Neural progenitor cell (in vitro differentiated cells): Measurements from ENCODE around the gene ZNF782. TPM values are rescaled to one million over a fixed set of nuclear protein-coding genes. Genes with fewer than 3 reads are reported as not detected.

Experiments used
- DNase-seq: peaks from one replicate; pipeline ENCODE4 v3.0.0-alpha.2; 2016; ENCODE audit warnings: low spot score
- H2AFZ ChIP-seq: fragments of 200-600 bp; sonication (generic); replicated peaks from 2 replicates; pipeline ENCODE4 v1.6.1; 2016; ENCODE audit warnings: antibody characterized with exemption
- H3F3A ChIP-seq: fragments of 200-600 bp; sonication (generic); 2 replicates; pipeline ENCODE4 v1.6.1; 2016; ENCODE audit warnings: antibody characterized with exemption, low read depth
- H3K27ac ChIP-seq: fragments of 200-600 bp; sonication (generic); 2 replicates; pipeline ENCODE4 v1.5.1; 2016; ENCODE audit warnings: mild to moderate bottlenecking
- H3K27me3 ChIP-seq: fragments of 200-600 bp; sonication (generic); 2 replicates; pipeline ENCODE4 v1.6.1; 2016; ENCODE audit warnings: mild to moderate bottlenecking, moderate library complexity
- H3K36me3 ChIP-seq: fragments of 200-600 bp; sonication (generic); 2 replicates; pipeline ENCODE4 v1.5.1; 2016
- H3K4me1 ChIP-seq: fragments of 200-600 bp; sonication (generic); 2 replicates; pipeline ENCODE4 v1.6.1; 2016; ENCODE audit warnings: mixed run types
- H3K4me2 ChIP-seq: fragments of 200-600 bp; sonication (generic); 2 replicates; pipeline ENCODE4 v1.6.1; 2016
- H3K4me3 ChIP-seq: fragments of 200-600 bp; sonication (generic); 2 replicates; pipeline ENCODE4 v1.5.1; 2016
- H3K79me2 ChIP-seq: fragments of 200-600 bp; sonication (generic); 2 replicates; pipeline ENCODE4 v1.6.1; 2016; ENCODE audit warnings: low read depth
- H3K9ac ChIP-seq: fragments of 200-600 bp; sonication (generic); 2 replicates; pipeline ENCODE4 v1.6.1; 2016
- H3K9me3 ChIP-seq: fragments of 200-600 bp; sonication (generic); 2 replicates; pipeline ENCODE4 v1.5.1; 2016; ENCODE audit warnings: low read depth
- H4K20me1 ChIP-seq: fragments of 200-600 bp; sonication (generic); 2 replicates; pipeline ENCODE4 v1.6.1; 2016; ENCODE audit warnings: low read depth
- H3K27ac Mint-ChIP-seq: 3 replicates; pipeline ENCODE4 v1.8.0; 2021; ENCODE audit warnings: mixed read lengths
- H3K27me3 Mint-ChIP-seq: 2 replicates; pipeline ENCODE4 v1.8.0; 2022; ENCODE audit warnings: low read depth, mild to moderate bottlenecking, inconsistent platforms, moderate library complexity, mixed read lengths; ENCODE audit not compliant: insufficient read depth
- H3K36me3 Mint-ChIP-seq: 3 replicates; pipeline ENCODE4 v1.8.0; 2021; ENCODE audit warnings: mixed read lengths
- H3K4me1 Mint-ChIP-seq: 3 replicates; pipeline ENCODE4 v1.8.0; 2021; ENCODE audit warnings: mixed read lengths
- H3K4me3 Mint-ChIP-seq: 3 replicates; pipeline ENCODE4 v1.8.0; 2021; ENCODE audit warnings: mild to moderate bottlenecking, moderate library complexity, mixed read lengths
- H3K9me3 Mint-ChIP-seq: 3 replicates; pipeline ENCODE4 v1.8.0; 2020; ENCODE audit warnings: mixed read lengths
- EZH2 ChIP-seq: fragments of 200-600 bp; sonication (generic); IDR thresholded peaks from 2 replicates; pipeline ENCODE4 v1.6.1; 2017; ENCODE audit warnings: antibody characterized with exemption, mild to moderate bottlenecking, moderate library complexity
- EZH2phosphoT487 ChIP-seq: fragments of 200-600 bp; sonication (generic); IDR thresholded peaks from 2 replicates; pipeline ENCODE4 v1.6.1; 2017; ENCODE audit warnings: antibody characterized with exemption
- total RNA-seq: library from RNA; depleted of rRNA; stranded (reverse); fragments of >200 nt; gene quantifications from 2 replicates; pipeline ENCODE4 v1.2.3, GENCODE V29; 2015; ENCODE audit warnings: low replicate concordance
- TF ChIP-seq, protein P1 (sequence below): fragments of 200-600 bp; sonication (generic); IDR thresholded peaks from 2 replicates; pipeline ENCODE4 v1.5.1; 2017; ENCODE audit warnings: antibody characterized with exemption, mild to moderate bottlenecking

ZNF782 gene
- total RNA-seq, 1 donor from 2014 or later, result 7.8 TPM

GRCh38 chr9:96885424-96885823, 31.1 kb upstream of the ZNF782 start:
- no peak for TF ChIP-seq EZH2phosphoT487
- TF ChIP-seq, protein P1, sequence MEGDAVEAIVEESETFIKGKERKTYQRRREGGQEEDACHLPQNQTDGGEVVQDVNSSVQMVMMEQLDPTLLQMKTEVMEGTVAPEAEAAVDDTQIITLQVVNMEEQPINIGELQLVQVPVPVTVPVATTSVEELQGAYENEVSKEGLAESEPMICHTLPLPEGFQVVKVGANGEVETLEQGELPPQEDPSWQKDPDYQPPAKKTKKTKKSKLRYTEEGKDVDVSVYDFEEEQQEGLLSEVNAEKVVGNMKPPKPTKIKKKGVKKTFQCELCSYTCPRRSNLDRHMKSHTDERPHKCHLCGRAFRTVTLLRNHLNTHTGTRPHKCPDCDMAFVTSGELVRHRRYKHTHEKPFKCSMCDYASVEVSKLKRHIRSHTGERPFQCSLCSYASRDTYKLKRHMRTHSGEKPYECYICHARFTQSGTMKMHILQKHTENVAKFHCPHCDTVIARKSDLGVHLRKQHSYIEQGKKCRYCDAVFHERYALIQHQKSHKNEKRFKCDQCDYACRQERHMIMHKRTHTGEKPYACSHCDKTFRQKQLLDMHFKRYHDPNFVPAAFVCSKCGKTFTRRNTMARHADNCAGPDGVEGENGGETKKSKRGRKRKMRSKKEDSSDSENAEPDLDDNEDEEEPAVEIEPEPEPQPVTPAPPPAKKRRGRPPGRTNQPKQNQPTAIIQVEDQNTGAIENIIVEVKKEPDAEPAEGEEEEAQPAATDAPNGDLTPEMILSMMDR, result no peak
- no peak for TF ChIP-seq EZH2
- Histone ChIP-seq H3K9me3 (no peaks in the 10 kb centered on the region), H3K79me2 (no peaks in the 10 kb centered on the region), H3K4me1 (no peaks in the 10 kb centered on the region), H3K4me3 (no peak overlapping the region), H3K4me2 (no peak overlapping the region), H4K20me1 (peaks cover 2% of the 10 kb centered on the region), H3K27ac (no peak overlapping the region), H2AFZ (no peak overlapping the region), H3K27me3 (no peaks in the 10 kb centered on the region), H3K36me3 (no peaks in the 10 kb centered on the region), H3F3A (no peaks in the 10 kb centered on the region), H3K9ac (no peak overlapping the region)
- Mint-ChIP-seq H3K36me3 (peaks cover 21% of the 10 kb centered on the region), H3K4me3 (no peak overlapping the region), H3K9me3 (peaks cover 7% of the 10 kb centered on the region), H3K27me3 (no peaks in the 10 kb centered on the region), H3K4me1 (no peaks in the 10 kb centered on the region), H3K27ac (no peak overlapping the region)
- DNase-seq, result no peak

DNA sequence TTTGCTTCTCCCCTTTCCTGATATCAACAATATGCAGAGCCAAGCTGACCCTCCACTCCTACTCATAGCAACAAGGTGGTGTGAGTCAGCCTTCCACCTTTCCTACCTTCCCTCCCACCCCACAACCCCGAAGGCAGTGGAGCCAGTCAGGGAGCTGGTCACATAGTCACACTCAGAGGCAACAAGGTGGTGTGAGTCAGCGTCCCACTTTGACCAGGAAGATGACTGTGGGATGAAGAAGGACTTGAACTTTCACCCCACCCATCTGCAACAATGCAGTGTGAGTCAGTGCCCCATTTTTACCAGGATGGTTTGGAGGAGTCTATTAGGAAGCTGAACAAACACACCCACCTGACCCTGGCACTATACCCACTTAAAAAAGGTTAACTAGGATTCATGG, 30.1 kb upstream of the ZNF782 start:
- no peak overlapping the region for H3K4me3 ChIP-seq
- H4K20me1 ChIP-seq, result peaks cover 2% of the 10 kb centered on the region
- Mint-ChIP-seq H3K9me3 (peaks cover 7% of the 10 kb centered on the region), H3K4me1 (no peaks in the 10 kb centered on the region), H3K36me3 (peaks cover 15% of the 10 kb centered on the region), H3K27me3 (no peaks in the 10 kb centered on the region), H3K4me3 (no peak overlapping the region), H3K27ac (no peak overlapping the region)
- H3K79me2 ChIP-seq, result no peaks in the 10 kb centered on the region
- H3K4me2 ChIP-seq, result no peak overlapping the region
- no peaks in the 10 kb centered on the region for H3F3A ChIP-seq
- no peaks in the 10 kb centered on the region for H3K36me3 ChIP-seq
- no peaks in the 10 kb centered on the region for H3K4me1 ChIP-seq
- no peaks in the 10 kb centered on the region for H3K9me3 ChIP-seq
- no peak for DNase-seq
- H3K27ac ChIP-seq, result no peak overlapping the region
- H2AFZ ChIP-seq, result no peak overlapping the region
- TF ChIP-seq, protein P1, result no peak
- TF ChIP-seq EZH2 (no peak), EZH2phosphoT487 (no peak)
- no peaks in the 10 kb centered on the region for H3K27me3 ChIP-seq
- H3K9ac ChIP-seq, result no peak overlapping the region

- Mint-ChIP-seq H3K36me3 (peaks cover 15% of the 10 kb centered on the region), H3K4me1 (no peaks in the 10 kb centered on the region), H3K27ac (no peak overlapping the region), H3K9me3 (peaks cover 7% of the 10 kb centered on the region), H3K4me3 (no peak overlapping the region), H3K27me3 (no peaks in the 10 kb centered on the region)
- H3K4me1 ChIP-seq, result no peaks in the 10 kb centered on the region
- no peak overlapping the region for H3K4me3 ChIP-seq
- no peak overlapping the region for H3K9ac ChIP-seq
- no peak for DNase-seq
- peaks cover 2% of the 10 kb centered on the region for H4K20me1 ChIP-seq
- no peak overlapping the region for H3K27ac ChIP-seq
- H3K79me2 ChIP-seq, result no peaks in the 10 kb centered on the region
- H3K4me2 ChIP-seq, result no peak overlapping the region
- no peaks in the 10 kb centered on the region for H3F3A ChIP-seq
- H3K27me3 ChIP-seq, result no peaks in the 10 kb centered on the region
- no peak for TF ChIP-seq EZH2
- TF ChIP-seq, protein P1, result no peak
- TF ChIP-seq EZH2phosphoT487, result no peak
- no peaks in the 10 kb centered on the region for H3K9me3 ChIP-seq
- H3K36me3 ChIP-seq, result no peaks in the 10 kb centered on the region
- no peak overlapping the region for H2AFZ ChIP-seq
These were observed 29.6 kb upstream of the ZNF782 start for GRCh38 chr9:96883922-96884321.

GRCh38 chr9:96877269-96877668, 23.0 kb upstream of the ZNF782 start:
- Mint-ChIP-seq H3K9me3 (no peaks in the 10 kb centered on the region), H3K4me3 (no peak overlapping the region), H3K36me3 (peaks cover 2% of the 10 kb centered on the region), H3K27ac (no peak overlapping the region), H3K4me1 (peaks cover 9% of the 10 kb centered on the region), H3K27me3 (peaks cover 4% of the 10 kb centered on the region)
- H3K79me2 ChIP-seq, result no peaks in the 10 kb centered on the region
- H3K4me3 ChIP-seq, result no peak overlapping the region
- no peaks in the 10 kb centered on the region for H3K4me1 ChIP-seq
- H3K9ac ChIP-seq, result no peak overlapping the region
- H3K4me2 ChIP-seq, result no peak overlapping the region
- H3K27ac ChIP-seq, result no peak overlapping the region
- H3F3A ChIP-seq, result peaks cover 4% of the 10 kb centered on the region
- no peaks in the 10 kb centered on the region for H3K9me3 ChIP-seq
- no peak overlapping the region for H2AFZ ChIP-seq
- H3K36me3 ChIP-seq, result no peaks in the 10 kb centered on the region
- H3K27me3 ChIP-seq, result peaks cover 42% of the 10 kb centered on the region
- TF ChIP-seq EZH2 (no peak), EZH2phosphoT487 (no peak)
- TF ChIP-seq, protein P1, result no peak
- no peaks in the 10 kb centered on the region for H4K20me1 ChIP-seq
- no peak for DNase-seq
